Naive thymus-derived CD8-positive, alpha-beta T cell (primary cell): ENCODE data around the gene TSHZ2. TPM values are rescaled to one million over a fixed set of nuclear protein-coding genes. Genes with fewer than 3 reads are reported as not detected.

Source experiments
- ATAC-seq, 2 donors: fragments of 150-1000 bp; cut with Tn5 transposase in 1 of 2; sonication (Bioruptor Pico), chemical (Tn5 transposase) in 1 of 2; 1 replicate in 1 of 2; 2 replicates in 1 of 2; pipeline ENCODE4 v1.10.0; 2021; ENCODE audit warnings: mild to moderate bottlenecking in 2 of 2, moderate library complexity in 2 of 2
- POLR2A ChIA-PET: fragments of 350-600 bp; sonication (Branson Sonifier 250); formaldehyde crosslinking; loops from one replicate; lab custom pipeline; 2021; ENCODE audit warnings: antibody characterized with exemption; lab: Charles Lee
- DNase-seq, 10 donors: peaks; one replicate each; pipeline versions ENCODE4 v3.0.0 to v3.0.0-alpha.2; 2020 to 2022
- H3K27ac Mint-ChIP-seq, 10 donors: one replicate each; pipeline ENCODE4 v1.8.0; 2020 to 2022; ENCODE audit warnings: mild to moderate bottlenecking in 10 of 10, mixed read lengths in 10 of 10, moderate library complexity in 4 of 10, inconsistent platforms in 1 of 10
- H3K27me3 Mint-ChIP-seq, 5 donors: one replicate each; pipeline ENCODE4 v1.8.0; 2021 to 2022; ENCODE audit warnings: mixed read lengths in 5 of 5
- H3K36me3 Mint-ChIP-seq, 3 donors: one replicate each; pipeline ENCODE4 v1.8.0; 2020 to 2022; ENCODE audit warnings: mixed read lengths in 3 of 3, mild to moderate bottlenecking in 2 of 3, inconsistent platforms in 1 of 3
- H3K4me1 Mint-ChIP-seq, 4 donors: one replicate each; pipeline ENCODE4 v1.8.0; 2021 to 2022; ENCODE audit warnings: mixed read lengths in 4 of 4
- H3K4me3 Mint-ChIP-seq, 10 donors: one replicate each; pipeline ENCODE4 v1.8.0; 2020 to 2022; ENCODE audit warnings: mild to moderate bottlenecking in 10 of 10, mixed read lengths in 10 of 10, moderate library complexity in 6 of 10, inconsistent platforms in 1 of 10
- H3K9me3 Mint-ChIP-seq, 9 donors: one replicate each; pipeline ENCODE4 v1.8.0; 2020 to 2022; ENCODE audit warnings: mixed read lengths in 9 of 9, mild to moderate bottlenecking in 3 of 9, inconsistent platforms in 1 of 9, moderate library complexity in 1 of 9
- polyA plus RNA-seq, 3 donors: library from polyadenylated mRNA; unstranded; fragments of 300-500 nt; fragmentation: Illumina TruSeq; gene quantifications; one replicate each; pipeline ENCODE4 v1.2.3, GENCODE V29; 2021
- total RNA-seq, 8 experiments: library from RNA in 2 of 8; stranded (reverse) in 2 of 8; gene quantifications; one replicate each; pipeline ENCODE4 v1.2.3 and lab custom pipeline; 2021 to 2026

TSHZ2 gene
- total and polyA plus RNA-seq, 5 experiments from 2014 or later, result 0.42 to 10.0 (median 5.1) TPM; not detected in 1

DNA sequence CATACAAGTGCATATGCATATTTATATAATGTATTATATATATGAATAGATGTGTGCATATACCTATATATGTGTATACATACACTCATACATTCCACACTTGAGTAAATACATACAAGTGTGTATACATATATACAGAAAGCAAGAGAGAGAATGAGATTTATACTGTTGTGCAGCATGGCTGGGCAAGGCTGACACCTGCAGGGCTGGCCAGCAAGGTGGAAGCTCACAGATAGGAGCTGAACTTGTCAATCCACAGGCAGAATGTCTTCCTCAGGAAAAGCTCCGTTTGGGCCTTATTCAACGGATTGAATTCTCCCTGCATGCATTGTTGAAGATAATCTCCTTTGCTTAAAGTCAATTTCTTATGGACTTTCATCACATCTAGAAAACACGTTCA, 364.7 kb downstream of the TSHZ2 start:
- Mint-ChIP-seq H3K9me3 (no peaks in the 10 kb centered on the region), H3K4me3 (no peak overlapping the region), H3K36me3 (peaks cover 0 to 5% (median 0%) of the 10 kb centered on the region in 3 donors), H3K27ac (peak overlapping the region in 1 of 10 donors; percentile 15), H3K27me3 (peaks cover 0 to 3% (median 0%) of the 10 kb centered on the region in 5 donors), H3K4me1 (no peaks in the 10 kb centered on the region)
- POLR2A ChIA-PET, result no interaction called here
- ATAC-seq (no peak), DNase-seq (no peak)

DNA sequence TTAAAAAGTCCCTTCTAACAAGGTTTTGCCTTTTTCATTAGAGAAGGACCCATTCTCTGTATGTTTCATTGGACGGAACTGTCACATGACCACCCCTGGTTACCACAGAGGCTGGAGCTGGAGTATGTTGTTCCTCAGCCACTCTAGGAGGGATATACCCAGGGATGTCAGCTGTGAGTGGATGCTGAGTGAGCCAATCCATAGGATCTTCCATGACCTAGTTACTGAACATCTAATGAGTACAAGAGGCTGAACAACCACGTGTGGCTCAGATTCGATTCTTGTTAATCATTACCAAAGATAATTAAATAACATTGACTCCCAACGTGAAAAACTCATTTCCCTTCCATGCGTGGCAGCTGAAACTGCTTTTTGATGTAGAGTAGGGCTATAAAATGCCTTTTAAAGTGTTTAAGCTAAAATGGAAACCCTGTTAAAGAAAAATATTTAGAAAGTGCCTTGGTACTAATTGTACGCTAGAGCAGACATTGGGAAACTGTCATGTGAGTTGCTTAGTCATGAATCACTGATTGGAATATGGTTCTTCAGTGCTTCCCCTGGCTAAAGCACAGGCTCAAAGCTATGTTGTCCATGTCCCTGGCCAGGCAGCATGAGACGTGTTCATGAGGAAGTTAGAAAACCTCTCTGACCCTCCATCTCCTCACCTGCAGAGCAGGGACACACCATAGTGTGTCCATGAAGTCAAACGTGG, 365.4 kb downstream of the TSHZ2 start:
- POLR2A ChIA-PET, result no interaction called here
- Mint-ChIP-seq H3K27me3 (no peaks in the 10 kb centered on the region), H3K27ac (no peak overlapping the region)

DNA sequence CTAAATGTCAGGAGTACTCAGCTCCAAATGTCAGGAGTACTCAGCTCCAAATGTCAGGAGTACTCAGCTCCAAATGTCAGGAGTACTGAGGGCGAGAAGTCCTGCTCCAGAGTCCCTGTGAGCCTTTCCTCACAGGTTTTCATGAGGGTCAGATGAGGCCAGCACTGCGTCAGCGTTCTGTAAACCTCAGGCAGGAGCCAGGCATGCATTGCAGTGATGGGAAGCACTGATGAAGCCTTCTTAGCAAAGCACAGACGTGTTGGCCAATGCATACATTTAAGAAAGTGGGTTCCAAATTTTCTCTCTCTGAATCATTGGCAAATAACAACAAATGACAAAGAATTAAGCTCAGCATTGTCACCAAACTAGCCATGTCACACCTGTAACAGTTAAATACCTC, 366.6 kb downstream of the TSHZ2 start:
- no peaks in the 10 kb centered on the region for H3K4me1 Mint-ChIP-seq
- no peak overlapping the region for H3K4me3 Mint-ChIP-seq
- H3K27ac Mint-ChIP-seq, result no peak overlapping the region
- no peaks in the 10 kb centered on the region for H3K9me3 Mint-ChIP-seq
- no peaks in the 10 kb centered on the region for H3K36me3 Mint-ChIP-seq
- ATAC-seq, result no peak
- POLR2A ChIA-PET, result no interaction called here
- H3K27me3 Mint-ChIP-seq, result no peaks in the 10 kb centered on the region
- DNase-seq, result no peak

More for the DNA sequence above, 365.4 kb downstream of the TSHZ2 start:
- H3K36me3 Mint-ChIP-seq, result peaks cover 0 to 5% (median 0%) of the 10 kb centered on the region in 3 donors
- H3K4me1 Mint-ChIP-seq, result no peaks in the 10 kb centered on the region
- no peak overlapping the region for H3K4me3 Mint-ChIP-seq
- no peaks in the 10 kb centered on the region for H3K9me3 Mint-ChIP-seq
- DNase-seq (no peak), ATAC-seq (no peak)

DNA sequence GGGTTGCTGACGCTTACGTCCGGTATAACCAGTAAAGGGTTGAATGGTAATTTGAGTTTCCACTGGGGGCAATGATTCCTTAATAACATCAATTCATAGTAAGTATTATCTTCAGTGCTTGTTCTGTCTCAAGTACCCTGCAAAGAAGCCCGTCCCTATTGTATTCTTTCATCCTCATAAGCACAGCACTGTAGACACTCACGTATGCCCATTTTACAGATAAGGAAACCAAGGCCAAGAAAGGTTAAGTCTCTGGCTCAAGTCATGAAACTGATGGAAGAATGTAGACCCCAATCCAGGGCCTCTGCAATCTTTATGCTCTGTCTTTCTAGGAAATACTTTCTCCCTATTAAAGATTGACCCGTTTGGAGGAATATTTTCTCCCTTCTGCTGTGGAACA, 370.3 kb downstream of the TSHZ2 start:
- H3K4me1 Mint-ChIP-seq, result peaks cover 0 to 7% (median 3%) of the 10 kb centered on the region in 4 donors
- H3K27me3 Mint-ChIP-seq, result peaks cover 0 to 14% (median 0%) of the 10 kb centered on the region in 5 donors
- no peak overlapping the region for H3K4me3 Mint-ChIP-seq
- ATAC-seq (no peak), DNase-seq (no peak)
- no peaks in the 10 kb centered on the region for H3K36me3 Mint-ChIP-seq
- POLR2A ChIA-PET, result no interaction called here
- H3K27ac Mint-ChIP-seq, result no peak overlapping the region
- H3K9me3 Mint-ChIP-seq, result no peaks in the 10 kb centered on the region

DNA sequence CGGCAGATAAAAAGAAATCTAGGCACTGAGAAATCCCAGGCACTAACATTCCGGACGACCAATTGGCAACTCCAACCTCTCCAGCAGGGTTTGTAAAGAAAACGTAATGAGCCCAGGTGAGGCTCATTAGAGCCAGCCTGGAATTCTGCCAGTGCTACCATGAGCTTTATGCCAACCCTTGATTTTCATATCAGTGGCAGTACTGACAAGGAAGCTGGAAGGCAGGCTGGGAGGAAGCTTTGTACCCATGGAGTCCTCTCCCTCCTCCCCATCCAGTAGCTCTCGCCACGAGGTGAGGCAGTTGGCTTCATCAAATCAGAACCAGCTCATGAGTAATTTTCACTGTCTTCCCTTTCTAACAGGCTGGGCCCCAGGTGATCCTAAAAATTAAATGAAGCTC, 371.3 kb downstream of the TSHZ2 start:
- H3K4me3 Mint-ChIP-seq, result no peak overlapping the region
- ATAC-seq (no peak), DNase-seq (no peak)
- peak overlapping the region in 1 of 10 donors; percentile 36 for H3K27ac Mint-ChIP-seq
- H3K9me3 Mint-ChIP-seq, result no peaks in the 10 kb centered on the region
- POLR2A ChIA-PET, result no interaction called here
- peaks cover 0 to 14% (median 0%) of the 10 kb centered on the region in 5 donors for H3K27me3 Mint-ChIP-seq
- no peaks in the 10 kb centered on the region for H3K36me3 Mint-ChIP-seq
- peaks cover 0 to 7% (median 3%) of the 10 kb centered on the region in 4 donors for H3K4me1 Mint-ChIP-seq

DNA sequence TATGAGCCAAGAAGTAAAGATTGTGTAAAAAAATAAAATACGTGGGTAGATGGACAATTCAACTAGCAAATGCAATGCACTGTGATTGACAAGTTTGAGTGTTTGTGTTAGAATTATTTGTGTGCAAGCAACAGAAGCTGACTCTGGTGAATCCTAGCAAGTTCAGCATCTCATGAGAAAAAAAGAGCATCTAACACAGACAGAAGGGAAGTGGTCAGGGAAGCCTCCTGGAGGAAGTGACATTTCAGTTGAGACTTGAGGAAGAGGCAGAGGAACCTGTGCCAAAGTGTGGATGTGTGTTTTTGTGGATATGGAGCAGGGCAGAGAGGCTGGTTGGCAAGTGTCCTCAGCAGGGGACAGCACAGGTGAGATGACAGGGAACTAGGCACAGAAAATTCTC, 372.7 kb downstream of the TSHZ2 start:
- H3K27ac Mint-ChIP-seq, result peak overlapping the region in 1 of 10 donors; percentile 7
- H3K9me3 Mint-ChIP-seq, result peaks cover 0 to under 1% (median 0%) of the 10 kb centered on the region in 9 donors
- peaks cover 0 to 7% (median 3%) of the 10 kb centered on the region in 4 donors for H3K4me1 Mint-ChIP-seq
- peaks cover 0 to 14% (median 0%) of the 10 kb centered on the region in 5 donors for H3K27me3 Mint-ChIP-seq
- peaks cover 0 to 8% (median under 1%) of the 10 kb centered on the region in 3 donors for H3K36me3 Mint-ChIP-seq
- no peak for DNase-seq
- no peak for ATAC-seq
- H3K4me3 Mint-ChIP-seq, result no peak overlapping the region
- POLR2A ChIA-PET, result no interaction called here

DNA sequence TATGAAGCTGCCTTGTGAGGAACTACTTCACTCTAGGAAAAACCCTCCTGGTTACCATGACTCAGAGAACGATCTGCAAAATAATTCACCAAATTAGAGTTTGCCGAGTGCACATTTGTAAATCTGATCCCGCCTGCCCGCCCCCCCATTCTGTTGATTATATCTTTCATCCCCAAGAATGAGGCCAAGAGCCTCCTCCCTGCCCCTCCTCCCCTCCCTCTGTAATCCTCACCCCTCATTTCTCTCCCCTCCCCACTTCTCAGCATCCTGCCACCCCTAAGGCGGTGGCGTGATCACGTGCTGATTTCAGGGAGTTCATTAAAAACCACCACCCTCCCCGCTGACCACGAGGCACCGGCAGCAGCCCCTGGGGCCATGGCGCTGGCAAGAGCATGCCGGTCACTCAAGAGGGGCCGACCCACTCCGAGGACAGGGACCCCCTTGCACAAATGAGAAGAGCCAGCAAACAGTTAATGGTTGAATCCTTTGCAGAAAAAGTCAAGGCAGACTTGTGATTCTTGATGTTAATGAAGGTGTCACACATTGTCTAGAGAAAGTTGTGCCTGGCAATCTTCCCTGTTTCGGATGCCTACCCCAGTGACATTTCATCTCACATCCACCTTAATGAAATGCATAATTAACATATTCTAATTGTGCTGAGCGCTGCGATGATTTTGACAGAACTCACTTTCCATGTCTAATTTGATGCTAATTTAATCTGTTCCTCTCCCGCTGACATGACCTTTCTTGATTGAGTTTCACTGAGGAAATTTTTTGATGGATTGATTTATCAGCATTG, 373.6 kb downstream of the TSHZ2 start:
- H3K4me3 Mint-ChIP-seq, result no peak overlapping the region
- peaks cover 0 to 12% (median 2%) of the 10 kb centered on the region in 3 donors for H3K36me3 Mint-ChIP-seq
- peaks cover 0 to 14% (median 0%) of the 10 kb centered on the region in 5 donors for H3K27me3 Mint-ChIP-seq
- H3K9me3 Mint-ChIP-seq, result peaks cover 0 to 2% (median 0%) of the 10 kb centered on the region in 9 donors
- DNase-seq, result no peak
- H3K4me1 Mint-ChIP-seq, result peaks cover 0 to 7% (median 3%) of the 10 kb centered on the region in 4 donors
- POLR2A ChIA-PET, result no interaction called here
- peak overlapping the region in 1 of 10 donors; percentile 47 for H3K27ac Mint-ChIP-seq
- ATAC-seq, result no peak

DNA sequence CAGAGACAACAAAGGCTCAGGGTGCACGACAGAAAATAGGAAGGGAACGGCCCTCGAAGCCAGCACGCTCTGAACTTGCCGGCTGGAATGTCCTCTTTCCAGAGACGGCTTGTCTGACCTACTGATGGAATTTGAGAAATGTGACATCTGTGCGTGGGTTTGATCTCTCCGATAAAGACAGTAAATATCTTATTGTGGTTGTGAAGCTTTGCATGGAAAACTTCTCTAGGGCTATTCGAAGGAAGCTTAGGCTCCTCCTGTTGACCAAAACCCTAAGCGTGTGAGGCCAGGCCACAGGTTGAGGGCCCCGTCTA, 374.1 kb downstream of the TSHZ2 start:
- Mint-ChIP-seq H3K9me3 (peaks cover 0 to 2% (median 0%) of the 10 kb centered on the region in 9 donors), H3K27me3 (peaks cover 0 to 14% (median 0%) of the 10 kb centered on the region in 5 donors), H3K27ac (peak overlapping the region in 1 of 10 donors; percentile 47), H3K4me3 (no peak overlapping the region), H3K4me1 (peaks cover 0 to 7% (median 3%) of the 10 kb centered on the region in 4 donors), H3K36me3 (peaks cover 0 to 12% (median 2%) of the 10 kb centered on the region in 3 donors)
- POLR2A ChIA-PET, result no interaction called here
- DNase-seq, result no peak
- ATAC-seq, result no peak

DNA sequence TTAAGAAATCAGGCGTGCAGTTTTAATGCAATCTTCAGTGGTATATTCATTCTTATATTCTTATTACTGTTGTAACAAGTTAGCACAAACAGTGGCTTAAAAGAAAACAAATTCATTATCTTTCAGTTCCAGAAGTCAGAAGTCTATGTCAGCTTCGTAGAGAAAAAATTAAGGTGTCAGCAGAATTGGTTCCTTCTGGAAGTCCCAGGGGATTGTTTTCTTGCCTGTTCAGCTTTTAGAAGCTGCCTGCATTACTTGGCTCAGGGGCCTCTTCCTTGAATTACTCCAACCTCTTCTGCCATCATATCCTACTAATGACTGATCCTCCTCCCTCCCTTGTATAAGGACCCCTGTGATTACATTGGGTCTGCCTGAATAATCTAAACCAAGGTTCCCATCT, 377.6 kb downstream of the TSHZ2 start:
- peaks cover 0 to 14% (median 5%) of the 10 kb centered on the region in 9 donors for H3K9me3 Mint-ChIP-seq
- H3K4me3 Mint-ChIP-seq, result no peak overlapping the region
- POLR2A ChIA-PET, result no interaction called here
- DNase-seq, result no peak
- H3K36me3 Mint-ChIP-seq, result peaks cover 0 to 25% (median 2%) of the 10 kb centered on the region in 3 donors
- peaks cover 0 to 6% (median 3%) of the 10 kb centered on the region in 5 donors for H3K27me3 Mint-ChIP-seq
- no peak for ATAC-seq
- H3K4me1 Mint-ChIP-seq, result peaks cover 0 to 5% (median 2%) of the 10 kb centered on the region in 4 donors
- no peak overlapping the region for H3K27ac Mint-ChIP-seq

DNA sequence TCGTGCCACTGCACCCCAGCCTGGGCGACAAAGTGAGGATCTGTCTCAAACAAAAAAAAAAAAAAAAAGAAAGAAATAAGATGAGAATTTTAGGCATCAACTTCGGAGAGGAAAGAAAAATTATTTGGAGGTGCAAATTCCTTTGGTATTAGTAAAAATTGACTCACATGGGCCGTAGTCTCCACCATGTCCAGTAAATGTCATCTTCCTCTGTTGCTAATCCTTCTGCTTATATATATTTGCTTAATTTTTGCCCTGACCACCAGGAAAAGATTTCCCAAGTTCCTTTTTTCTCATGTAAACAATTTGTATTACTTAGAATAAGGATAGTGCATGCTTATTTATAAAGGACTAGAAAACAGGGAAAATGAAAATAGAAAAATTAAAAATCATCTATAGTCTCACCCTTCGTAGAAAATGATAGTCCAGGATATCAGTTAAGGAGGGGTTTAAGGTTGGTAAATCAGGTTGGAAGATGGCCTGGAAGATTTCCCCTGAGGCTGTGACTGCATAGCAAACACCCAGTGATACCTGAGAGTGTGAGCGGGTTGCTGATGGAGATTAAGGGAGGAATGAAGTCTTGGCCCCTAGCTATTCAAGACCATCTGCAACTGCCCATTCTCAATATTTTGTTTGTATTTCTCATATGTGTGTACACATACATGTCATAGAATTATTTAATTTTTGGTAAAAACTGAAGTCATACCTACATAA, 380.7 kb downstream of the TSHZ2 start:
- no peak overlapping the region for H3K27ac Mint-ChIP-seq
- H3K36me3 Mint-ChIP-seq, result peaks cover 4 to 43% (median 8%) of the 10 kb centered on the region in 3 donors
- DNase-seq (no peak), ATAC-seq (no peak)
- peaks cover 0 to 3% (median 0%) of the 10 kb centered on the region in 5 donors for H3K27me3 Mint-ChIP-seq
- POLR2A ChIA-PET, result no interaction called here
- H3K4me3 Mint-ChIP-seq, result no peak overlapping the region
- peaks cover 2 to 33% (median 21%) of the 10 kb centered on the region in 9 donors for H3K9me3 Mint-ChIP-seq
- no peaks in the 10 kb centered on the region for H3K4me1 Mint-ChIP-seq

DNA sequence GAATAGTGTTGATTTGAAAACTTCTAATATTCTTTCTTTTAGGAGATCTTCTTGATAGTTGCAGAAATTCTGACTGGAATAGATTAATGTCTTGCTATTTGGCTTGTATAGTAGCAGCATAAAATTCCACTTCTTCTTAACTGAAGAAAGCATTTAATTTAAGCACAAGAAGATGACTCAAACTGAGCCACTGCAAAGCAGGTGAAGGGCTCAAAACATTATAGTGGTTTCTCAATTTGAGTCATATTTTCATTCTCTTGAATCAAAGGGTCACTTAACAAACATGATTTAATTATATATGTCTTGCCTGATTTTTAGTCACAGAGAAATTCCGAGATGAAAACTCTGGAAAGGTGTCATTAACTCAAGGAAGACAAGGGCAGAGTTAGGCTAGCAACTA, 382.2 kb downstream of the TSHZ2 start:
- H3K36me3 Mint-ChIP-seq, result peaks cover 4 to 37% (median 8%) of the 10 kb centered on the region in 3 donors
- ATAC-seq, result no peak
- H3K4me3 Mint-ChIP-seq, result no peak overlapping the region

DNA sequence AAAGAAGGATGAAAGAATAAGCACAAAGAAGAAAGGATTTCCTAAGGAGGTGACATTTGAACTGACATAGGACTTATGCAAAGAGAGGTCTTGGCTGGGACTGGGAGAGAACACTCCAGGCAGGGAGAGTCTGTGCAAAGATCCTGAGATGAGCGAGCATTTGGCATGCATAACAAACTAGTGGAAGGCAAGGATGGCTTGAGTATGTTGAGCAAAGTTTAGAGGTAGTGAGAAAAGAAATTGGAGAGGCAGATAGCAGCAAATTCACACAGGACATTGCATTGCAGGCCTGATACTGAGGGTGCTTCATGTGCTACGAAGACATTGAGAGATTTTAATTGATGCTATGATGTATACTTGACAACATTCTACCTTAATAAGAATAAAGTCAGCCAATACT, 383.6 kb downstream of the TSHZ2 start:
- Mint-ChIP-seq H3K27ac (no peak overlapping the region), H3K27me3 (peaks cover 0 to 3% (median 0%) of the 10 kb centered on the region in 5 donors), H3K36me3 (peaks cover 2 to 32% (median 8%) of the 10 kb centered on the region in 3 donors), H3K9me3 (peaks cover 2 to 33% (median 20%) of the 10 kb centered on the region in 9 donors), H3K4me1 (no peaks in the 10 kb centered on the region), H3K4me3 (no peak overlapping the region)
- DNase-seq (no peak), ATAC-seq (no peak)
- POLR2A ChIA-PET, result no interaction called here

More for the DNA sequence above, 382.2 kb downstream of the TSHZ2 start:
- POLR2A ChIA-PET, result no interaction called here
- H3K27ac Mint-ChIP-seq, result no peak overlapping the region
- peaks cover 0 to 3% (median 0%) of the 10 kb centered on the region in 5 donors for H3K27me3 Mint-ChIP-seq
- H3K4me1 Mint-ChIP-seq, result no peaks in the 10 kb centered on the region
- DNase-seq, result no peak
- H3K9me3 Mint-ChIP-seq, result peaks cover 2 to 33% (median 21%) of the 10 kb centered on the region in 9 donors
